GM11168 (cell line): ENCODE data around the gene LYPD6.
"Not testable (repeated sequence)": the region's sequence is repeated elsewhere in the genome, so short reads cannot be mapped to it uniquely, and the experiment has no call there.

Source experiments
- in situ Hi-C: fragments of 300-500 bp; cut with MboI; formaldehyde crosslinking; loops from one replicate; pipeline ENCODE4 v1.12.0; 2022; ENCODE audit warnings: low sequenced_read_pairs; ENCODE audit not compliant: unreplicated experiment

LYPD6 gene, protein sequence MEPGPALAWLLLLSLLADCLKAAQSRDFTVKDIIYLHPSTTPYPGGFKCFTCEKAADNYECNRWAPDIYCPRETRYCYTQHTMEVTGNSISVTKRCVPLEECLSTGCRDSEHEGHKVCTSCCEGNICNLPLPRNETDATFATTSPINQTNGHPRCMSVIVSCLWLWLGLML

DNA sequence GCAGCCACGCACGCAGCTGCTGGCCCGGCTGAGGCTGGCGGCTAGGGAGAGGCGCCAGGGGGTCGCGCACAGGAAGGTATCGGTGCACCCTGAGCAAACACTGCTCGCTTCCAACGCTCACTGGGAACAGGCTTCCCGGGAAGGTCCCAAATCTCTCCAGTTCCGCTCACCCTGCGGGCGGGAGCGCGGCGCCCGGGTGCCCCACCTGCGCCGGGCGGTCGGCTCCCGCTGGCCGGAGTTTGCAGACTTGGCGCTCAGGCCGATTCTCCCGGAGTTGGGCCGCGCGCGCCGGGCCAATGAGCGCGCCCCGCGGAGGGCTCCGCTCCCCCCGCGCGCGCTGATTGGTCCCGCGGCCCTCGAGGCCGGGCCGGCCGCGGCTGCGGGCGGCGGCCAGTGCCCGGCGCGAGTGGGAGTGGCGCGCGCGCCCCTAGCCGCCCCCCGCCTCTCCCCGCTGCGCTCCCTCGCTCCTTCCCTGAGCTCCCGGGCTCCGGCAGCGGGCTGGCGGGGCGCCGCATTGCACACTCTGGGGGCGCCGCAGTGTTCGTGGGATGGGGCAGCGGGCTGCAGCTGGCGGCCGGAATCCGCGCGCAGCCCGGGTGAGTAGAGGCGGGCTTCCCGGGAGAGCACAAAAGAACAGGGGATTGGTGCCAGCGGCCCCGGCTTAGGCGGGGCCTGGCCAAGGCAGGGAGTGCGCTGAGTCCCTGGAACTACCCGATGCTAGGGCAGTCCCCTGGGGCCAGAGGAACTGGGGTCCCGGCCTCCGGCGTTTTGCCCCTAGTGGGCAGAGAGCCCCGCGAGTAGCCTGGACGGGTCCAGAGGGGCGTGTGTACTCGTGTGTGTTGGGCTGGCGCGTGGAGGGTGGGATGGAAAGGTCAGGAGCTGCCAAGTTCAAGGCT is at the start of gene LYPD6:
Gene LYPD6 (plus strand): TSS at position 461 of the 896 bp plus-strand sequence. CDS start 107,122 bp downstream, outside the sequence.
- in situ Hi-C loops = no loop called here

GRCh38 chr2:149281441-149281840 is 48.9 kb upstream of the LYPD6 start:
- in situ Hi-C loops = no loop called here

GRCh38 chr2:149290662-149291061 is 39.7 kb upstream of the LYPD6 start:
- in situ Hi-C loops = no loop called here

- in situ Hi-C loops = no loop called here
Measured at GRCh38 chr2:149291881-149292280, 38.5 kb upstream of the LYPD6 start.

DNA sequence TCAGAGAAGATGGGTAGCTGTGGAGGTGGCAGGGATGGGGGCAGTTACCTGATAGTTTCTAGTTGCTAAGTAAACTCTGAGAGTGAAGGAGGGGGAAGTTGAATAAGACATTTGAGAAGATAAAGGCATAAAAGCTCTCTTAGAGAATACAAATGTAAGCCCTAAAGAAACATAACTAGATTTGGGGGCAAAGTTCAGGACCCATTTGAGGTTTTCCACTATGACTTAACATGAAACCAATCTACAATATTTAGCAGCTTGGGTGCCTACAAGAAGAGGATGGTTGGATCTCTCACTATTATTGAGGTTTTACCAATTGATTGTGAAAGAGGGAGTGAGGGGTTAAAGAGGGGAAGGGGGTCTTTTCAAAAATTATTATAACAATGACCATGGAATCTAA is 34.4 kb upstream of the LYPD6 start:
- in situ Hi-C loops = no loop called here

DNA sequence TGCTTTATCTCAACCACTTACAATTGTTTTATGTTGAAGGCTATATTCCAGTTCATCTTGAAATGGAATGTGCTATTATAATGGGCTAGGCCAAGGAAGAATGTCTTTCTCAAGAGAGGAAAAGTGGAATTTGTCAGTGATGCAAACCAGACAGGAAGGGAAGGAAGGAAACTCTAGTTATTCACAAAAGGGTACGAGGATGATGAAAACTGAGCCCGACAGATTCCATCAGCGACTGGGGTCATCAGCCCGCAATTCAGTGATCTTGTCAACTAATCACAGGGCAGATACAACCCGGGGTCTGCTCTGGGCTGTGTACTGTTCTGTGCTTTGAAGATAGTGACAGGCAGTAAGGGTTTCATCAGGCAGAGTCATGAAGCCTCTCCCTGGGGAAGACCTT is 23.4 kb upstream of the LYPD6 start:
- in situ Hi-C loops = no loop called here

GRCh38 chr2:149310349-149310748 is 20.0 kb upstream of the LYPD6 start:
- in situ Hi-C loops = no loop called here

DNA sequence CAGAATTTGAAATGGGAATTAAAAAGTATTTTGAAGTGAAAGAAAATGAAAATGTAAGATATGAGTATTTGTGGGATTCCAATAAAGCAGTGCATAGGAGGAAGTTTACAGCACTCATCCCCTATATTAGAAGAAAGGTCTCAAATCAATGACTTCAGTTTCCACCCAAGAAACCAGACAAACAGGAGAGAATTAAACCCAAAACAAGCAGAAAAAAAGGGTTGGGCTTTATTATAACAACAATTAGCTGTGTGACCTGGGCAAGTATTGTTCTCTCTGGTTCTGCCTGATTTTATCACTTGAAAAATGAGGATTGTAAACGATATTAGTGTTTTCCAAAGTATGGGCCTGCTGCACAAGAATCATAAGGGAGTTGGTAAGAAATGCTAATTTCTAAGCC is 18.3 kb upstream of the LYPD6 start:
- in situ Hi-C loops = no loop called here

DNA sequence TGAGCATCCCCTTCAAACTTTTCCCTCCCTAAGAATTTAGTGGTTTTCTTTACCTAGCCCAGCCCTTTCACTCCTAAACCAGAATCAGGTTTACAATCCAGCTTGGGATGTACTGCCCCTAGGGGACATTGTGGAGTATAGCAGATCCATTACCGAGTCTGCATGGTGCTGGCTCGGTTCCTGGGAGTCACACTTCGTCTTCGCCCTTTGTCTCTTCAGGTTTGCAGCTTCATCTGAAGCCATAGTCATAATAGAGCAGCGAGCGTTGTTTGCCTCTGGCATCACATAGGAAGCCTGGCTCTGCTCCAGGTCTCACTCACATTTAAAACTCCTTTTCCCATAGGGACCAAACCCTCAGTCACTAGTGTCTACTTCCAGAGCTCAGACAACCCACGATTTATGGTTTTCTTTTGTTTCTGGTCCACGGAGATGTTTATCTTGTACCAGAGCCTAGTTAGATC is 16.8 kb upstream of the LYPD6 start:
- in situ Hi-C loops = no loop called here

GRCh38 chr2:149314687-149315086 is 15.7 kb upstream of the LYPD6 start:
- in situ Hi-C loops = no loop called here

- in situ Hi-C loops = no loop called here
Measured at GRCh38 chr2:149315461-149315860, 14.9 kb upstream of the LYPD6 start.

DNA sequence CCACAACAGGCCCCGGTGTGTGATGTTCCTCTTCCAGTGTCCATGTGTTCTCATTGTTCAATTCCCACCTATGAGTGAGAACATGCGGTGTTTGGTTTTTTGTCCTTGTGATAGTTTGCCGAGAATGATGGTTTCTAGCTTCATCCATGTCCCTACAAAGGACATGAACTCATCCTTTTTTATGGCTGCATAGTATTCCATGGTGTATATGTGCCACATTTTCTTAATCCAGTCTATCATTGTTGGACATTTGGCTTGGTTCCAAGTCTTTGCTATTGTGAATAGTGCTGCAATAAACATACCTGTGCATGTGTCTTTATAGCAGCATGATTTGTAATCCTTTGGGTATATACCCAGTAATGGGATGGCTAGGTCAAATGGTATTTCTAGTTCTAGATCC is 11.8 kb upstream of the LYPD6 start:
- in situ Hi-C loops = not testable (repeated sequence)

DNA sequence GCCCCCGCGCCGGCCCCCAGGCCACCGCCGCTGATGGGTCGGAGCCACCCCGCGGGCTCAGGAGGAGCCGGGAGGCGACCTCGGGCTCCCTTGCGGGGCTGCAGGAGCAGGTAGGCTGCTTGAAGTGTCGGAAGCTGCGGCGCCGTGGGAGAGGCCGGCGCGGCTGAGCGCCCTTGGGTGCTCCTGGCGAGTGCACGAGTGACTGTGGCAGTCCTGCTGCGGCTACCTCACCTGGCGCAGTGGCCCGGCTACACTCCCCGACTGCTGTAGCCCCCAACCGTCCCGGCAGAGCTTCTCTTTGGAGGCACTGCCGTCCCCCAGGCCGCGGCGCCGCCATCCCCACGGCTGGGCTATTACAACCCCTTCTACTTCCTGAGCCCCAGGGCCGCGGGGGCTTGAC is 10.0 kb upstream of the LYPD6 start:
- in situ Hi-C loops = loop anchor here (10.0 kb wide), 1 partner anchor 296 kb away; no protein-coding TSS in a partner anchor

DNA sequence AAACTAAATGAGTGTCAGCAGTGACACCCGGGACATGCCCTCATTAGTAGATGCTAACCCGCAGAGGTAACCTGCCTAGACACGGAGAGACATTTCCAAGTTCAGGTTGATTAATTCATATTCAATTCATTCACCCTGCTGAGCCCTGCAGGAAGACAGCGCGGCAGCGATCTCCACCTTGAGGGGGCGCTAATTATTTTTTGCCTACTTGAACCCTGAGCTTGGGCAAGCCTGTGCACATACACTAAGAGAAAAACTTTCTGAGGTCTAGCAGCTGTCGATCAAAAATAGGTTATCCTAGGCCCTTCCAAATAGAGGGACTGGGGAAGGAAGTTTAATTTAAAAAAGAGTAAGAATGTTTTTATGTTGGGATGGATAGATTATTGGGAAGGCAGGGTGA is 1.3 kb upstream of the LYPD6 start:
- in situ Hi-C loops = loop anchor here (10.0 kb wide), 1 partner anchor 304 kb away; no protein-coding TSS in a partner anchor

DNA sequence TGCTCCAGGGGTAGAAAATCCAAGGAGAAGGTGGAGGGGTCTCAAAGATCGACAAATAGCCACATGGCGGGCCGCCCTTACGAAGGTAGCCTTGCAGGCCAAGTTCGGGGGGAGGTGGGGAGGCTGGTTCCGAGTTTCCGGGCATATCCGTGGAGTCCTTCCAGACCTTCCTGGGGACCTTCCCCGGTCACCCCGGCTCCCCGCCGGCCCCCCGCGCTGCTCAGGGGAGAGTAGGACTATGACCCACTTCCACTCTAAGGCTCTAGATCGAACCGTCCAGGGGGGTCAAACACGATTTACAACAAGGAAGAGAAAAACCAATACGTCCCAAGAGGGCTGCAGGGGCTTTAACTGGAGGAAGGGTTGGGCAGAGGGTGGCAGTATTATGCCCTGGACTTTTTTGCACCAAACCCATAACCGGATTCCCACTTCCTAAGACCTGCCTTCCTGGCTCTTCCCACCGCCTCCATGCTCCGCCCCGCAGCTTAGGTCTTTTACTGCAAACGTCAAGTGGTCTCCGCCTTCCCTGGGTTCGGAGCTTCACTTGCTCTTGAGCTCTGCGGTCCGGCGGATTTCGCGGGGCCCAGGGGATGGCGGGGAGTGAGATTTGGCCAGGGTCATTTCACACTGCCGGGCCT is 779 bp upstream of the LYPD6 start:
- in situ Hi-C loops = loop anchor here (10.0 kb wide), 1 partner anchor 305 kb away; no protein-coding TSS in a partner anchor

DNA sequence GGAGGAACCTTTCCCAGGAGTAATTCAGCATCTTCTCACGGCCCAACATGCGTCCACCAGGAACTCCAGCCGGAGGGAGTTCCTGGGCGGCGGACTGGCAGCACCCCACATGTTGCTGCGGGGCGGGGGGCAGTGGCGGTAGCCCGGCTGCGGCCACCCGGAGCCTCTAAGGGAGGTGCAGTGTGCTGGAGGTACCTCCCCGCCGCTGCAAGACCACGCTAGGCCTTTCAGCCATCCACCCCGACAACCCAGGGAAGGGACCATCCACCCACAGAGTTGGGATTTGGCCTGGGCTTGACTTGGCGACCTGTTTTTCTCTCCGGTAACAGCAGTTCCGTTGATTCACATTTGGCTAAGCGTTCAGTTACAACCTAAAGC is 625 bp downstream of the LYPD6 start:
- in situ Hi-C loops = no loop called here

DNA sequence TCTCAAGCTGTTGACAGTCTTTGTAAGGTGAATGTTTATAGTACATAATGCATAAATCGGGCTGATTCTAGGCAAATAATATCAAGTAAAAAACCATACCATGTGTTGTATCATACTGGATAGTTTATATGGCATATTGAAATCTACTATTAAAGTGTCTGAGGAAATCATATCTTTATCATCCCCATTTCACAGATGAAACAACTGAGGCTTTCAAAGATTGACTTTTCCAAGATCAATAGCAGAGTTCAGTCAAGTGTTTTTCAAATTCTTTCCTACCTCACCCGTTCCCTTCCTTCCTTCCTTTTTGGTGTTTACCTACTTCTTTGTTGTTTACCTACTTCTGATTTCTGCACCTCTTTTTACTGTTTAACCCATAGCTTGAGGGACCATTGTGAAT is 2.0 kb downstream of the LYPD6 start:
- in situ Hi-C loops = no loop called here

DNA sequence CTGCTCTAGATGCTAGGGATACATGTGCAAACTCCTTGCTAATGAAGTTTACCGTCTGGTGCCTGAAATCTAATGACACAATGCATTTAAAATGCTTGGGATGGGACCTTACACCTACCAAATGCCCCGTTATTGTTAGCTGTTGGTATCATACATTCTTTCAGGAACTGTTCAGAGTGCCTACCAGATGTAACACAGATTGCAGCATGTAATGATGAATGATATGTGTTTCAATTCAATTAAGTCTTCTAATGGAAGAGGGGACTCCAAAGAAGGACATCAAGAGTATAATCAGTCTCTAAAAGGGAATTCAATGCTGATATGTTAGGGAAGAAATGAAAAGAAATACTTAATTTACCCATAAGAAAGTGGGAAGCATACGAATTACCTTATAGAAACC is 3.2 kb downstream of the LYPD6 start:
- in situ Hi-C loops = no loop called here

GRCh38 chr2:149334156-149334555 is 3.8 kb downstream of the LYPD6 start:
- in situ Hi-C loops = no loop called here

DNA sequence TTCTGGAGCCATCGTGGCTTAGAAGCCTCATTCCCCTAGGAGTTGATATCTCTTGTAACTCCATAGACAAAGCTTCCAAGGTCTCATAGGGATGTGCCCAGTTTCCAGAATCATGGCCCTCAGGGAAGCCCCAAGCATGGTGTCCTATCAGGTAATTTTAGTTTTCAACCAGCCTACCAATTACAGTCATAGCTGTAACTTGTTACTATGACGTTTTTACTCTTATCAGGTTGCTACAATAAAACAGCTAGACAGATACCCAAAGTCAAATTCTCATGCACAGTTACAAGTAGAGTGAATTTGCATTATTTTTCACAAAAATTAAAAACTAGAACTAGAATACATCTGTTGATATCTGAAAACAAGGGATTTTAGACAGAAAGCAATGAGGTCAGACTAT is 8.9 kb downstream of the LYPD6 start:
- in situ Hi-C loops = no loop called here

DNA sequence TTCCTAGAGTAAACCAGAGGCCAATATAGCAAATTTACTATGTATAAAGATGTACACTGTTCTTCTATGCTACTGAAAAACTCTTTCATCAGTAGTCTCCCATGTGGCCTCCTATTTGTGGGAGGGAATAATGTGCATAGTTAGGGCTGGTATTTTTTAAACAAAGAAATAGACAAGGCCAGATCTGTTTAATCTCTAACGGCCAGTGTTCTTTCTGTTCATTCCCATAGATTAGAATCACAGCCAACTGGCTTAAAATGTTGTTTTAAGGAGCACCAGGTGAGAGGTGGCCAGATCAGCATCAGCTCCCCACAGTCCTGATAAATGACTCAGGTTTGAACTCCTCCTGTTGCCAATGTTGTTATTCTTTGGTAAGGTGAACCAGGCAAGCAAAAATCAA is 12.1 kb downstream of the LYPD6 start:
- in situ Hi-C loops = no loop called here
